K562 (cell line): Measurements from ENCODE around the gene ESAM. TPM values are rescaled to one million over a fixed set of nuclear protein-coding genes. Genes with fewer than 3 reads are reported as not detected.

Experiments used
- ATAC-seq: fragments of 200-7000 bp; cut with Tn5 transposase; 3 replicates; pipeline ENCODE4 v1.9.1; 2020; ENCODE audit warnings: moderate library complexity
- BruUV-seq: library from RNA; stranded (reverse); fragments of 400-500 nt; replicated peaks from 2 replicates; lab custom pipeline; 2021; lab: Mats Ljungman, UMichigan
- CTCF ChIA-PET: fragments of 300-600 bp; formaldehyde crosslinking; extraction: SDS; loops from one replicate; lab custom pipeline; 2021; ENCODE audit warnings: low intra/inter-chr PET ratio; lab: Yijun Ruan, JAX
- POLR2A ChIA-PET: fragments of 300-600, 350-650 bp; sonication (Branson Sonifier 250); formaldehyde crosslinking; extraction: SDS; loops from one replicate; lab custom pipeline; 2021; ENCODE audit warnings: antibody characterized with exemption, inconsistent platforms; lab: Yijun Ruan, JAX
- DNase-seq, 4 experiments: peaks; one replicate each; pipeline versions ENCODE4 v3.0.0 to v3.0.0-alpha.2; 2011 to 2018; ENCODE audit warnings: low spot score in 3 of 4, mixed read lengths in 3 of 4; ENCODE audit errors: extremely low read depth in 1 of 4
- FAIRE-seq: peaks from 2 replicates; lab custom pipeline; 2011; peaks lifted over from hg19 to GRCh38; lab: Jason Lieb, UNC
- H2AFZ ChIP-seq: 2 replicates; pipeline ENCODE4 v1.6.0; 2011; ENCODE audit warnings: low read depth, low read length, control low read depth, inconsistent platforms
- H3K27ac ChIP-seq: fragments of 200-600 bp; 3 replicates; pipeline ENCODE4 v1.8.0; 2011; ENCODE audit warnings: low read depth, mild to moderate bottlenecking, control low read depth, inconsistent platforms, low read length, moderate library complexity, mixed read lengths; ENCODE audit errors: extremely low read depth
- H3K27me3 ChIP-seq, 2 experiments: fragments of 300-600 bp in 1 of 2; 2 replicates in 1 of 2; 3 replicates in 1 of 2; pipeline versions ENCODE4 v1.6.0 to v1.8.0; 2011; ENCODE audit warnings: inconsistent platforms in 2 of 2, low read length in 2 of 2, mild to moderate bottlenecking in 1 of 2, mixed read lengths in 1 of 2, moderate library complexity in 1 of 2; ENCODE audit not compliant: control insufficient read depth in 2 of 2, insufficient read depth in 2 of 2
- H3K36me3 ChIP-seq: fragments of 300-600 bp; 3 replicates; pipeline ENCODE4 v1.8.0; 2011; ENCODE audit warnings: mild to moderate bottlenecking, low read length, inconsistent platforms; ENCODE audit not compliant: control insufficient read depth, insufficient read depth
- H3K4me1 ChIP-seq, 2 experiments: fragments of 200-600 bp in 1 of 2; replicated peaks in 1 of 2; 2 replicates in 1 of 2; 3 replicates in 1 of 2; pipeline versions ENCODE4 v1.5.1 to v1.8.0; 2011; ENCODE audit warnings: inconsistent platforms in 2 of 2, low read length in 2 of 2, mild to moderate bottlenecking in 1 of 2, mixed read lengths in 1 of 2, moderate library complexity in 1 of 2; ENCODE audit not compliant: control insufficient read depth in 2 of 2, insufficient read depth in 2 of 2
- H3K4me2 ChIP-seq: 2 replicates; pipeline ENCODE4 v1.6.1; 2011; ENCODE audit warnings: low read length, control low read depth, inconsistent platforms, mixed read lengths; ENCODE audit not compliant: insufficient read depth
- H3K4me3 ChIP-seq: fragments of 200-600 bp; sonication (generic), shearing (Covaris generic); 2 replicates; pipeline ENCODE4 v1.5.1; 2016; ENCODE audit warnings: control low read depth, inconsistent platforms
- H3K79me2 ChIP-seq: fragments of 200-600 bp; 3 replicates; pipeline ENCODE4 v1.8.0; 2011; ENCODE audit warnings: low read length, inconsistent platforms; ENCODE audit not compliant: control insufficient read depth, insufficient read depth
- H3K9ac ChIP-seq, 2 experiments: 2 replicates each; pipeline versions ENCODE4 v1.6.0 to v1.6.1; 2011; ENCODE audit warnings: low read depth in 2 of 2, low read length in 2 of 2, control low read depth in 1 of 2, inconsistent platforms in 1 of 2, mild to moderate bottlenecking in 1 of 2, mixed read lengths in 1 of 2; ENCODE audit not compliant: insufficient read depth in 1 of 2
- H3K9me1 ChIP-seq: one replicate; pipeline ENCODE4 v1.6.0; 2011; ENCODE audit warnings: inconsistent platforms, mild to moderate bottlenecking, low read length, moderate library complexity; ENCODE audit not compliant: control insufficient read depth, insufficient read depth
- H3K9me3 ChIP-seq: replicated peaks from 2 replicates; pipeline ENCODE4 v1.5.1; 2011; ENCODE audit warnings: low read depth, low read length, inconsistent platforms; ENCODE audit not compliant: control insufficient read depth, insufficient read depth
- H4K20me1 ChIP-seq: replicated peaks from 2 replicates; pipeline ENCODE4 v1.6.1; 2011; ENCODE audit warnings: low read length, inconsistent platforms, mixed read lengths; ENCODE audit not compliant: control insufficient read depth, insufficient read depth
- CCNT2 ChIP-seq: IDR thresholded peaks from 2 replicates; pipeline ENCODE4 v1.6.1; 2011; ENCODE audit warnings: borderline replicate concordance, low read depth, mild to moderate bottlenecking, moderate library complexity, mixed read lengths, low read length; ENCODE audit not compliant: insufficient read length; ENCODE audit errors: extremely low read depth
- DDX20 ChIP-seq: fragments of 450-650 bp; IDR thresholded peaks from 2 replicates; pipeline ENCODE4 v1.6.1; 2016; ENCODE audit warnings: missing genetic modification characterization, low read depth, mild to moderate bottlenecking, missing compliant biosample characterization, moderate library complexity
- FOXA1 ChIP-seq: fragments of 450-650 bp; IDR thresholded peaks from 2 replicates; pipeline ENCODE4 v1.6.1; 2016; ENCODE audit warnings: mild to moderate bottlenecking, borderline replicate concordance
- HMG20B ChIP-seq: fragments of 250-450 bp; sonication (Bioruptor Pico); IDR thresholded peaks from 2 replicates; pipeline ENCODE4 v1.5.0; 2021; ENCODE audit warnings: mild to moderate bottlenecking
- IFI16 ChIP-seq: fragments of 250-450 bp; sonication (Bioruptor Pico); IDR thresholded peaks from 2 replicates; pipeline ENCODE4 v2.1.2; 2022; ENCODE audit warnings: mild to moderate bottlenecking, inconsistent platforms
- NR2F6 ChIP-seq: fragments of 450-650 bp; formaldehyde crosslinking; IDR thresholded peaks from 2 replicates; pipeline ENCODE4 v1.4.0; 2020; ENCODE audit warnings: mild to moderate bottlenecking
- NR4A1 ChIP-seq, 2 experiments: fragments of 250-450 bp in 1 of 2; fragments of 450-650 bp in 1 of 2; sonication (Bioruptor Pico) in 1 of 2; IDR thresholded peaks; 2 replicates each; pipeline versions ENCODE4 v1.4.0 to v1.6.1; 2016 to 2020; ENCODE audit warnings: mild to moderate bottlenecking in 2 of 2, missing compliant biosample characterization in 1 of 2, missing genetic modification characterization in 1 of 2, moderate library complexity in 1 of 2
- WGBS: fragments of 100-300 bp; shearing (Covaris generic); methylation state at CpG from one replicate; pipeline ENCODE4 v1.1.6; 2016; ENCODE audit warnings: low coverage, mixed read lengths; ENCODE audit not compliant: insufficient coverage; ENCODE audit errors: missing lambda C conversion rate; 5-methylcytosine and 5-hydroxymethylcytosine counted together
- in situ Hi-C: fragments of 300-500 bp; cut with MboI; formaldehyde crosslinking; loops from 4 replicates; pipeline ENCODE4 v1.15.0; 2018; ENCODE audit warnings: inconsistent platforms, mixed read lengths
- intact Hi-C: fragments of 100-400 bp; cut with micrococcal nuclease; formaldehyde crosslinking; loops from 2 replicates; pipeline ENCODE4 v1.14.2; 2022
- polyA plus RNA-seq, 8 experiments: library from polyadenylated mRNA; depleted of rRNA in 4 of 8; stranded (reverse) in 5 of 8; unstranded in 3 of 8; fragments of >200 nt; fragmentation: Nextera tagmentation in 2 of 8; fragmentation: Illumina TruSeq in 1 of 8; extraction: Ambion mirVana in 2 of 8; extraction: Trizol in 1 of 8; gene quantifications; 2 replicates each; pipeline versions ENCODE4 v1.2.1 to v1.2.3, GENCODE V29; 2011 to 2014; ENCODE audit warnings: inconsistent platforms in 1 of 8, missing spikeins in 1 of 8
- total RNA-seq, 7 experiments: library from RNA; depleted of rRNA in 6 of 7; stranded (reverse); fragments of >200 nt in 6 of 7; fragmentation: Illumina TruSeq in 2 of 7; extraction: Trizol in 2 of 7; gene quantifications; 2 replicates each; pipeline versions ENCODE4 v1.2.1 to v1.2.3, GENCODE V29; 2011 to 2021; ENCODE audit warnings: low replicate concordance in 1 of 7

Gene ESAM
- total and polyA plus RNA-seq, 9 of the 15 experiments (the other 6 are each of a cell fraction or from before 2014, with no cell fraction given) = 0.06 to 1.5 (median 0.22) TPM

DNA sequence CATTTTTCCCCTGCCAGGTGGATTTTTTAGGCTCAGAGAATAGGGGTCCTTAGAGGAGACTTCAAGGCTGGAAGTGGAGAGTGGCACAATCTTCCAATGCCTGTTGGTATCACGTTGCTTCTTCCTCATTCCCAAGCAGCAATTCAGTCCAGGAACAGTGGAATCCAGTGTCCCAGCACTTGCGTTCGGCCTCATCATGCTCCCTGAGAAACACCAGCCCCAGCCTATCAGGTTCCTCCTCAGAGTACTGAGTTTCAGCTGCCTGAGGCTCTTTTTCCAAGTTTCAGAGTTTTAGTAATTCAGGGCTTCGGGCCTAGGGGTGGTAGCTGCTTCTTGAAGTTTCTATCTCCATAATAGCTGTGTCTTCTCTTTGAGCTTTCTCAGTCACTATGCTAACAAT lies 54.3 kb downstream of the ESAM start:
- Histone ChIP-seq H3K4me2 (no peak overlapping the region), H3K27ac (no peak overlapping the region), H2AFZ (no peak overlapping the region), H3K36me3 (no peaks in the 10 kb centered on the region), H3K27me3 (peaks cover 10 to 14% of the 10 kb centered on the region in 2 experiments; a peak in 3 of 5 replicates), H4K20me1 (no peaks in the 10 kb centered on the region), H3K9me1 (no peaks in the 10 kb centered on the region)
- intact Hi-C loops = no loop called here
- CTCF ChIA-PET = no interaction called here
- in situ Hi-C loops = no loop called here
- 2% methylated on average over 4 of the region's 4 CpGs for WGBS
- no peak for TF ChIP-seq CCNT2
- TF ChIP-seq DDX20 (tag) = no peak
- TF ChIP-seq NR4A1 (CRISPR knock-in tag; IDR thresholded peaks at IDR 0.05) = no peak
- no peak for TF ChIP-seq NR4A1 (tag; IDR thresholded peaks at IDR 0.05)
- TF ChIP-seq FOXA1 = no peak
- no peak for TF ChIP-seq HMG20B (CRISPR knock-in tag)
- TF ChIP-seq NR2F6 (CRISPR knock-in tag) = no peak
- TF ChIP-seq IFI16 = no peak
- TF ChIP-seq, all 486 proteins: peak for 0
- ATAC-seq (no peak), DNase-seq (no peak), FAIRE-seq (no peak)
- Histone ChIP-seq H3K4me3 (no peak overlapping the region), H3K79me2 (no peaks in the 10 kb centered on the region), H3K4me1 (no peaks in the 10 kb centered on the region), H3K9ac (no peak overlapping the region), H3K9me3 (peaks cover 2% of the 10 kb centered on the region; the same call in 1 of the 2 replicates)
- no TSS peak for BruUV-seq
- POLR2A ChIA-PET = interaction anchor here (0.9 kb wide), 1 partner anchor 37 kb away, joined by 5 read pairs; no protein-coding TSS in a partner anchor

Other genes with a start within 250 kb of the ESAM start
Only the 7 nearest of the 14 such genes appear.
- gene SIAE, start 88.6 kb downstream of the ESAM start, total RNA-seq (2014; rRNA removed) = 1.7 and 2.4 TPM in 2 replicates
- gene SIAE, start 88.6 kb downstream of the ESAM start, total RNA-seq (2014; rRNA removed; fragmentation: Illumina TruSeq; extraction: Trizol) = 3.7 and 3.8 TPM in 2 replicates
- 2.6 and 3.4 TPM in 2 replicates for gene SIAE, start 88.6 kb downstream of the ESAM start, total RNA-seq (2015; rRNA removed; fragmentation: Illumina TruSeq; extraction: Trizol)
- gene SIAE, start 88.6 kb downstream of the ESAM start, total RNA-seq (2021) = 5.4 and 7.5 TPM in 2 replicates
- gene SIAE, start 88.6 kb downstream of the ESAM start, polyA plus RNA-seq (2011; rRNA removed) = 7.9 and 9.6 TPM in 2 replicates
- gene SIAE, start 88.6 kb downstream of the ESAM start, polyA plus RNA-seq (2014; fragmentation: Illumina TruSeq; extraction: Trizol) = 5.6 and 6.4 TPM in 2 replicates
- gene SIAE, start 88.6 kb downstream of the ESAM start, polyA plus RNA-seq (2014; fragmentation: Nextera tagmentation; extraction: Ambion mirVana) = 1 to 10 TPM in 1 of 2 experiments, under 1 TPM in 1; 0.89 to 1.2 TPM
- 4.1 and 6.7 TPM in 2 replicates for gene SIAE, start 88.6 kb downstream of the ESAM start, polyA plus RNA-seq (2014; rRNA removed)
- 6.8 and 10.6 TPM in 2 replicates for gene SPA17, start 88.4 kb downstream of the ESAM start, total RNA-seq (2014; rRNA removed)
- gene SPA17, start 88.4 kb downstream of the ESAM start, total RNA-seq (2014; rRNA removed; fragmentation: Illumina TruSeq; extraction: Trizol) = 16.7 and 19.6 TPM in 2 replicates
- 15.9 and 16.1 TPM in 2 replicates for gene SPA17, start 88.4 kb downstream of the ESAM start, total RNA-seq (2015; rRNA removed; fragmentation: Illumina TruSeq; extraction: Trizol)
- gene SPA17, start 88.4 kb downstream of the ESAM start, total RNA-seq (2021) = 5.7 and 6.0 TPM in 2 replicates
- gene SPA17, start 88.4 kb downstream of the ESAM start, polyA plus RNA-seq (2011; rRNA removed) = 9.4 and 19.3 TPM in 2 replicates
- gene SPA17, start 88.4 kb downstream of the ESAM start, polyA plus RNA-seq (2014; fragmentation: Illumina TruSeq; extraction: Trizol) = 19.2 and 19.5 TPM in 2 replicates
- 1 to 10 TPM; 9.0 to 9.9 TPM for gene SPA17, start 88.4 kb downstream of the ESAM start, polyA plus RNA-seq (2014; fragmentation: Nextera tagmentation; extraction: Ambion mirVana)
- gene SPA17, start 88.4 kb downstream of the ESAM start, polyA plus RNA-seq (2014; rRNA removed) = 12.6 and 14.0 TPM in 2 replicates
- 2.0 and 3.8 TPM in 2 replicates for gene NRGN, start 22.3 kb downstream of the ESAM start, total RNA-seq (2014; rRNA removed)
- gene NRGN, start 22.3 kb downstream of the ESAM start, total RNA-seq (2014; rRNA removed; fragmentation: Illumina TruSeq; extraction: Trizol) = 0.29 and 0.61 TPM in 2 replicates
- gene NRGN, start 22.3 kb downstream of the ESAM start, total RNA-seq (2015; rRNA removed; fragmentation: Illumina TruSeq; extraction: Trizol) = 0.72 and 1.3 TPM in 2 replicates
- 6.8 and 7.8 TPM in 2 replicates for gene NRGN, start 22.3 kb downstream of the ESAM start, total RNA-seq (2021)
- gene NRGN, start 22.3 kb downstream of the ESAM start, polyA plus RNA-seq (2011; rRNA removed) = 3.4 and 4.1 TPM in 2 replicates
- 3.5 and 4.5 TPM in 2 replicates for gene NRGN, start 22.3 kb downstream of the ESAM start, polyA plus RNA-seq (2014; fragmentation: Illumina TruSeq; extraction: Trizol)
- gene NRGN, start 22.3 kb downstream of the ESAM start, polyA plus RNA-seq (2014; fragmentation: Nextera tagmentation; extraction: Ambion mirVana) = not detected
- gene NRGN, start 22.3 kb downstream of the ESAM start, polyA plus RNA-seq (2014; rRNA removed) = 3.2 and 5.7 TPM in 2 replicates
- not detected in 2 replicates for gene VSIG2, start 10.0 kb downstream of the ESAM start, total RNA-seq (2014; rRNA removed)
- gene VSIG2, start 10.0 kb downstream of the ESAM start, total RNA-seq (2014; rRNA removed; fragmentation: Illumina TruSeq; extraction: Trizol) = not detected in 2 replicates
- not detected in 2 replicates for gene VSIG2, start 10.0 kb downstream of the ESAM start, total RNA-seq (2015; rRNA removed; fragmentation: Illumina TruSeq; extraction: Trizol)
- gene VSIG2, start 10.0 kb downstream of the ESAM start, total RNA-seq (2021) = not detected in 2 replicates
- gene VSIG2, start 10.0 kb downstream of the ESAM start, polyA plus RNA-seq (2011; rRNA removed) = not detected in 2 replicates
- gene VSIG2, start 10.0 kb downstream of the ESAM start, polyA plus RNA-seq (2014; fragmentation: Illumina TruSeq; extraction: Trizol) = not detected in 2 replicates
- gene VSIG2, start 10.0 kb downstream of the ESAM start, polyA plus RNA-seq (2014; fragmentation: Nextera tagmentation; extraction: Ambion mirVana) = not detected
- not detected in 2 replicates for gene VSIG2, start 10.0 kb downstream of the ESAM start, polyA plus RNA-seq (2014; rRNA removed)
- gene MSANTD2, start 38.1 kb upstream of the ESAM start, total RNA-seq (2014; rRNA removed) = 5.7 and 6.5 TPM in 2 replicates
- gene MSANTD2, start 38.1 kb upstream of the ESAM start, total RNA-seq (2014; rRNA removed; fragmentation: Illumina TruSeq; extraction: Trizol) = 4.5 and 5.1 TPM in 2 replicates
- 7.9 and 8.4 TPM in 2 replicates for gene MSANTD2, start 38.1 kb upstream of the ESAM start, total RNA-seq (2015; rRNA removed; fragmentation: Illumina TruSeq; extraction: Trizol)
- gene MSANTD2, start 38.1 kb upstream of the ESAM start, total RNA-seq (2021) = 5.1 and 5.3 TPM in 2 replicates
- gene MSANTD2, start 38.1 kb upstream of the ESAM start, polyA plus RNA-seq (2011; rRNA removed) = 2.9 and 4.2 TPM in 2 replicates
- 4.8 and 7.3 TPM in 2 replicates for gene MSANTD2, start 38.1 kb upstream of the ESAM start, polyA plus RNA-seq (2014; fragmentation: Illumina TruSeq; extraction: Trizol)
- 1 to 10 TPM; 1.3 to 1.6 TPM for gene MSANTD2, start 38.1 kb upstream of the ESAM start, polyA plus RNA-seq (2014; fragmentation: Nextera tagmentation; extraction: Ambion mirVana)
- gene MSANTD2, start 38.1 kb upstream of the ESAM start, polyA plus RNA-seq (2014; rRNA removed) = 5.3 and 9.9 TPM in 2 replicates
- gene ROBO3, start 103.1 kb upstream of the ESAM start, total RNA-seq (2014; rRNA removed) = 0.82 and 1.6 TPM in 2 replicates
- 0.29 and 0.67 TPM in 2 replicates for gene ROBO3, start 103.1 kb upstream of the ESAM start, total RNA-seq (2014; rRNA removed; fragmentation: Illumina TruSeq; extraction: Trizol)
- gene ROBO3, start 103.1 kb upstream of the ESAM start, total RNA-seq (2015; rRNA removed; fragmentation: Illumina TruSeq; extraction: Trizol) = 0.72 and 1.2 TPM in 2 replicates
- 1.2 TPM in 2 replicates for gene ROBO3, start 103.1 kb upstream of the ESAM start, total RNA-seq (2021)
- gene ROBO3, start 103.1 kb upstream of the ESAM start, polyA plus RNA-seq (2011; rRNA removed) = 0.43 and 0.47 TPM in 2 replicates
- gene ROBO3, start 103.1 kb upstream of the ESAM start, polyA plus RNA-seq (2014; fragmentation: Illumina TruSeq; extraction: Trizol) = 0.97 and 1.6 TPM in 2 replicates
- gene ROBO3, start 103.1 kb upstream of the ESAM start, polyA plus RNA-seq (2014; fragmentation: Nextera tagmentation; extraction: Ambion mirVana) = not detected
- gene ROBO3, start 103.1 kb upstream of the ESAM start, polyA plus RNA-seq (2014; rRNA removed) = 1.4 and 1.9 TPM in 2 replicates
- not detected in 2 replicates for gene ROBO4, start 135.6 kb upstream of the ESAM start, total RNA-seq (2014; rRNA removed)
- gene ROBO4, start 135.6 kb upstream of the ESAM start, total RNA-seq (2014; rRNA removed; fragmentation: Illumina TruSeq; extraction: Trizol) = not detected in 2 replicates
- not detected in 2 replicates for gene ROBO4, start 135.6 kb upstream of the ESAM start, total RNA-seq (2015; rRNA removed; fragmentation: Illumina TruSeq; extraction: Trizol)
- 0.04 TPM in 1 of 2 replicates, not detected in the other for gene ROBO4, start 135.6 kb upstream of the ESAM start, total RNA-seq (2021)
- gene ROBO4, start 135.6 kb upstream of the ESAM start, polyA plus RNA-seq (2011; rRNA removed) = not detected in 2 replicates
- gene ROBO4, start 135.6 kb upstream of the ESAM start, polyA plus RNA-seq (2014; fragmentation: Illumina TruSeq; extraction: Trizol) = not detected in 2 replicates
- not detected for gene ROBO4, start 135.6 kb upstream of the ESAM start, polyA plus RNA-seq (2014; fragmentation: Nextera tagmentation; extraction: Ambion mirVana)
- not detected in 2 replicates for gene ROBO4, start 135.6 kb upstream of the ESAM start, polyA plus RNA-seq (2014; rRNA removed)